GDM1 (cell line): Measurements from ENCODE around the gene EPB41L2.
A peak's percentile ranks its signal among the peaks of the same experiment; 100 is the strongest.

Source experiments
- DNase-seq: peaks from one replicate; lab custom pipeline; 2025; lab: John Stamatoyannopoulos, UW

EPB41L2 gene

DNA sequence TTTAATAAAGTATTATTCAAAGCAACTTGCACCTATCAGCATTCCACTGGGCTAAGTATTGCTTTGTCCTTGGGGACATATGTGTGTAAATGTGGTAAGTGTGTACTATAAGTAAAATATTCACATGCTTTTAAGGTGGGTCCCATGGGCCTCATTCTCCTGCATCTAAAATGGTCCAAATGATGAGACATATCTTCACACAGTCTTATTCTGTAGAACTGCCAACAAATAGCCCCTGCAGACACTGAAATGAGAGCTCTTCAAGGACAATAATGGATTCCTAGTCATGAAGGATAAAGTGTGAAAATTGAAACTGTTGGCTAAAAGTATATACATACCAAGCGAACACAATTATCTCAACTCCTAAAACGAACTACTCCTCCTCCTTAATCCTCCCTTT lies 154.1 kb downstream of the EPB41L2 start:
- DNase-seq: no peak

DNA sequence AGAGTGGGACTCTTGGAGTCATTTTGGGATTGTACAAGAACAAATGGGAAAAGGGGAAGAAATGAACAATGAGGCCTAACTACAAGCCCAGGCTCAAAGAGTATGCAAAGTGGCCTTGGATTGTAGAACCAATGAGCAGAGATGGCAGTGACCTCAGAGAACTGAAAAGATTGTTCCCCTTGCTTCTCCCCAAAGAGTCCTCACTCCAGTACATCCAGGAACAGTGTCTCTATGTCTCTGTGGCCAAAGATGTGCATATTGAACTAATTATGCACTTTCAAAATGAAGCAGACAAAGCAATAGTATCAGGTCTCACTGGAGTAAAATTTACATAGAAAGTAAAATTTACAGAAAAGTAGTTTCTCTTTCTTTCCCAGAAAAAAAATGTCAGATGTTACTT lies 154.9 kb downstream of the EPB41L2 start:
- DNase-seq: no peak

DNA sequence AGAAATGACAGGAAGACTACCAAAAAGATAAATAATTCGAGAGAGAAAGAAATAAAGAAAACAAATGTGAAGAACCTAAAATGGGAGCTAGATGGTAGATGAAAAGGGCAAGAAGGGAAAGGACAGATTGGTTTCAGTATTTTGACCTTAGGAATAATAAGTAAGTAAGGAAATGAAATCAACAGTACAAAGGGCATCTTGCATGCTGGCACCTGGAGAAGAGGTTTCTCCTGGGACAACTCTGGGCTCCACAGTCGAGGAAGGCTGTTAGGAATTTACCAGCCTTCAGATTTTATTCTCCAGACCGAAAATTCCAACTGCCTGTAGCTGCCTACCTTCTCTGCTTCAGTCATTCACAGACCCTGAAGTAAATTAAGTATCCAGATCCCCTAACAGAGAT lies 155.4 kb downstream of the EPB41L2 start:
- no peak for DNase-seq

DNA sequence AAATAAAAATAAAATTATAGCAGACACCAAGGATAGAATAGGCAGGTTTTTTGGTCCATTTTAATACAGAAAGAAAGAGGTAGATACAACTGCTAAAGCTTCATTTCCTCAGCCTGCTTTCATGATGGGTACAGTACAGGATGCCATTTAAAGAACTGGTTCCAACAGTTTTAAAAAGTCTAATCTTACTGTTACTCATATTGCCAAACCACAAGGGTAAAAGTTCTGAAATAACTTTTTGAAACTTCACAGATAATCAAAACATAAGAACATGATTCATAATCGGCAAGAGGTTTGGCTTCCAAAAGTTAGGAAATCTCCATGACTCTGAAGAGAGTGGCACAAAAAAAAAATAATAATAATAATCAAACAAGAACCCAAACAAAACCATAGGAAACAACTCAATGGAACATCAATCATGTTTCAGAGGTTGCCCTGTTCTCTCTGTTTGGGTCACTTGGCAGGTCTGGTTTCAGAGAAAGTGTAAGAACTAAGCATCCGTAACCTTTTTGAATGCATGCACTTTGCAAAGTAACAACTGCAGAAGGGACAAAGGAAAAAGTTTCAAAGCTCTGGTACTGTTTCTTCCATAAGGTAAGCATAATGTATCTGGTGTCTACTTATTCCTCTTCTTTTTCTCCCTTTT lies 156.2 kb downstream of the EPB41L2 start:
- DNase-seq: no peak

DNA sequence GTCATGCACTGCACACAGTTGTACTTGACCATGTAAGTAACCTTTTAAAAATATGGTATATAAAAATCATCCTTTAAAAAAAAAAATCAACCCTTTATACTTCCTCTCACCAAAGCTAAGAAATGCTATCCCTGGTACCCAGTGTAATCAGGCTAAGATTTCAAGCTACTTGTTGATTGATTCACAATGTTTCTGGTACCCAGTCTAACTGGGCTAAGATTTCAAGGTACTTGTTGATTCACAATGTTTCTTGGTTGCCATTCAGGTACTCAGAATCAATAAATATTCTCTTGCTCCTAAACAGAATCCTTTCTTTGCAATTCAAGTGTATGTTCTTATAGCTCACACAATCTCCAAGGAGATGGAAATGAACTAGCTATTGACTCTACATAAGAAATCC lies 159.4 kb downstream of the EPB41L2 start:
- no peak for DNase-seq

DNA sequence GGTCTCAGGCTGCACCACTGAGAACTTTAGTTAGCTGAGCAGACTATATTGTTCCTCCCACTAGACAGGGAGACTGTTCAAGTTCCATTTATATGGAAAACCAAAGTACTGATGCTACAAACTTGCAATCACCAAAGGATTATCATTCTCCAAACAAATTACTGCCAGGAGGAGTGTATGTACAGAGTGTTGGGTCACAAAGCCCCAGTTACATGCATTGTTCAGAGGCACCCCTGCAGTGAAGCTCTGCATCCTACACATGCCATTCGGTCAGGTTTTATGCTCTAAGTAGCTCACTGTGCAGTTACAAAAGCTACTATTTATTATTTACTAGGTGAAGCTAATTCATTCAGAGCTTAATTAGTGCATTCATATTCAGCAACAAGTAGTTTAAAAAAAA lies 160.0 kb downstream of the EPB41L2 start:
- no peak for DNase-seq

DNA sequence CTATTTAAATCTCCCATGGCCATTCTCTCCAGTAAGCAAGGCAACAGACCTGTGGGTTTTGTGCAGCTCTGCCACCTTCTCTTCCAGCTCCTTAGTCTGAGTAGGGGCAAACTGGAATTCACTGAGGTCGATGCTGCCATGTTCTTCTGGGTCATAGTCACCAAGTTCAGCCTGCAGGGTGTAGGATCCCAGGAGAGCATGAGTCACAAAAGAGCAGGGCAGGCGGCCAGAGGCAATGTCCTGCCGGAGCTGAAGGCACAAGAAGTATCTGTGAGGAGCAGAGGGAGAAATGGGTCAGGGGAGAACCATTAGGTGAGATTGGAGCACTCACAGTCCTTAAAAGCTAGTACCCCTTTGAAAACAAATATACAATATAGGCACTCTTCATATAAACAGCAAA lies 162.1 kb downstream of the EPB41L2 start:
- DNase-seq: no peak

DNA sequence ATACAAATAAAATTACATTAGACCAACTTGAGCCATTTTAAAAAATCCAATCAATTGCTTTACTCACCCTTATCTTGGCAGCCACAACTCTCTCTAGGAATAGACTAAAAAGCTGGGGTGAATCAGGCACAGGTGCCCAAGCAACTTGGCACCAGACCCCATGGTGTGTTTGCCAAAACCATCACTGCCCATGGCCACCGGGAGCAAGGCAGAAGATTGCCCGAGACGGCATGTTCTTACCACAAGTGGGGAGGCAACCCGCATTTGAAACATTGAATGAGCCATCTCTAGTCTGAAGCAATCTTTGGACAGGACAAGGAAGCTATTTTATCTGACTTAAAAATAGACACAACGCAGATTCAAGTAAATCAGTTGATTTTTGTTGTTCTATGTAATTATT lies 166.8 kb downstream of the EPB41L2 start:
- no peak for DNase-seq

DNA sequence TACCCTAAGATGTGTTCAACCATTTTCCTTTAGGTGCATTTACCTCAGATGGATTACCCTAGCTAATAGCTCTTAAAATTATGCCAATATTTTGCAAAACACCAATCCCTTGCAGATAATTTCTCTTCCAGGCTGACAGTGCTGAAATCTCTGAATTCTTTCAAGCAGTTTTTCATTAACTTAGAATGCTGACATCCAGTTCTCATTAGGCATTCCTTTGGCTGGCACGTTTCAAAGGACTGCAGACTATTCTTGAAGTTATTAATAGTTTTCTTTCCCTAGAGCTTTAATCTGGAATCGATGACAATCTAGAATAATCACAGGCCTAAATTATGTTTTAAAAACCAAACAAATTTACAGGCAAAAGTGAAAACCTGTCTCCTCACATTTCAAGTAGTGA lies 167.5 kb downstream of the EPB41L2 start:
- DNase-seq: no peak

DNA sequence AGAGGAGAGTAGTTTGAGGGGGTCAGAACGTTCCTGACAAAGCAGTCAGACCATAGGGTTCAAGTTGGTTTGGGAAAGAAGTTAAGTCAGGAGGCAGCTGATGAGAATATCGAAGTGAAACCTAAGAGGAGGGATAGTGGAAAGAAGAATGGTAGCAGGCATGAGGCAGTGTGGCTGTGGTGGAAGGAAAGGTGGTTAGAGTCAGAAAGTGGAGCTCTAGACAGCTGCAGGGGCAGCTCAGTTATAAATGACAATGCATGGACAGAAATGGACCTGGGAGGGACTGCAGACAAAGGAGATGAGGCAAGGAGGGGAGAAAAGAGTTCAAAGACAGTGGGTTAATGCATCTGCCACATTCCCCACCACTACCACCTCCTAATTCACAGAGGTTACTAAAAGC lies 169.3 kb downstream of the EPB41L2 start:
- DNase-seq: no peak

DNA sequence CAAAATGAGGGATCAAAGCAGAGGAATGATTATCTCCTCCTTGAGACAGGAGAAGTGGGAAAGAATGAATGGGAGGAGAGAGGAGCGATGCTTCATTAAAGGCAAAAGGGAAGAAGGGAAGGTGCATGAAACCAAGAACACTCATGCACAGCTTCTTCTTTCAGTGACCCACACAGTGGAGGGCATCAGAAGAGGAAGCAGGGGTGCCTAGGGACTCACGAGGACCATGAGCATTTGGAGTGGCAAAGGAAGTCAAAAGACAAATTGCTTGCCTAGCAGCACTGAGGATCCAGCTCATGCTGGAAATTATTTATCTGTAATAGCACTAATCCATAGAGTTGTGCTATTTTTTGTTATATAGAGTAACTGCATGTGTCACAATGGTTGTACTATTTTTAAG lies 169.8 kb downstream of the EPB41L2 start:
- DNase-seq: peak; percentile 22

DNA sequence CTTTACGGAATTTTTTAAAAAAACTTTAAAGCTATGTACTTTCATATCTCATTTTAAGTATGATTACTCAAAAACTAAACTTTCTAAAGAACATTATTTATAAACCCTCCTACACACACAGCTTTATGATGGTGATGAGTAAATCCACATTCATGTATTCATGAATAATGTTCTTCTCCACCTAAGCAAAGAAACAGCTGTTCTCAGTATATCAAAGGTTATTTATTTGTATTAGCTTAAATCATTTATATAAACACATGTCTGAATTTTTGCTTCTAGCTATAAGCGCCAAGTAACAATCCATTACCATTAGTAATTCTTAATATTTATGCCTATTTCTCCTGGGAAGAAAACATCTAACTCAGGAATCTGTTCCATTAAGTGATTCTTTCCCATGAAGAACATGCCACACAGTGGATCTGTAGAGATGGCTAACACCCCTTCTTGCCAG lies 172.5 kb downstream of the EPB41L2 start:
- DNase-seq: no peak

DNA sequence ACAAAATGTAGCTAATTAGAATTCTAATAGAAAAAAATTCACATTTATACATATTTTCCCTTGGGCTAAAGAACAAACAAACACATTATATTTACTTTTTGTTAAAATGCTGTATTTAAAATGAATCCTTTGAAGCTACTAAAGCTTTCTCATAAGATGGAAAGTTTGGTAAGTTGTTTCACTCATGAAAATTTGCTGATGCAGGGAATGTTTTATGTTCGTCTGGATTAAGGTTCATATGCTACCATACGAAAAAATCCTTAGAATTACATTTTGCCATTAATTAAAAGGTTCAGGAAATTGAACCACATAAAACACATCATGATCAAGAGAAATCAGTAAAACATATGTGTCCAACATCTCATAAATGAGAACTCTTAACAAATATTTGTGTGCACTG lies 173.6 kb downstream of the EPB41L2 start:
- DNase-seq: no peak

DNA sequence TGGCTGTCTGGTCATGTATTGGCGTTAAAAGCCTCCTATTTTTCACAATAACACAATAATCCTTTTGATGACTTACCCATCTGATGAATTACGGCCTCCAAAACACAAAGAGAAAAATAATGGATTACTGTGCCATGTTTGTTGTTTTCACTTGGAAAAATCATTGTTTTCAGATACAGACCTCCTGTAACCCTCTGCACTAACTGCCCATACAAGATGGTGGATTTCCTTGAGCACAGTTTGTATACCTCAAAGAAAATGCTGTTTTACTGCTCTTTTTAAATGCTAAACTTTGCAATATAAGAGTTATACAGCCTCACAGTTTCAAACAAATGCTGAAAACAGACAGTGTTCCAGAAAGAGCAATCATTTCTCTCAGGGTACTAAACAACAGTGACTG lies 174.8 kb downstream of the EPB41L2 start:
- no peak for DNase-seq

DNA sequence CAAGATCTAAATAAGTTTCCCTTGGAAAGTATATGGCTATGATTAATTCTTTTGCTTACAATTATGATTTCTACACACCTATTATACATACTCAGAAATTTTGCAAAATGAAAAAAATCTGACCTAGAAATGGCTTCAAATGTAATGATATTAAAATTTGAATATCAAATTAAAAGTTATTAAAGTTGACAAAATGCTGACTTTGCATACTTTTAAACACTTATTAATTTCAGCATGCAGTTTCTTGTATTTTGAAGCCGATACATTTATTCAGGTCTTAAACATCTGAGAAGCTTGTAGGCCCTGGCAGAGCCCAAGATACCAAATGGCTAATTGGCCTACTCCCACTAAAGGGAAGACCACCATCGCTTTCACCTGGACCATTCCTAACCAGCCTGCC lies 176.1 kb downstream of the EPB41L2 start:
- DNase-seq: no peak

DNA sequence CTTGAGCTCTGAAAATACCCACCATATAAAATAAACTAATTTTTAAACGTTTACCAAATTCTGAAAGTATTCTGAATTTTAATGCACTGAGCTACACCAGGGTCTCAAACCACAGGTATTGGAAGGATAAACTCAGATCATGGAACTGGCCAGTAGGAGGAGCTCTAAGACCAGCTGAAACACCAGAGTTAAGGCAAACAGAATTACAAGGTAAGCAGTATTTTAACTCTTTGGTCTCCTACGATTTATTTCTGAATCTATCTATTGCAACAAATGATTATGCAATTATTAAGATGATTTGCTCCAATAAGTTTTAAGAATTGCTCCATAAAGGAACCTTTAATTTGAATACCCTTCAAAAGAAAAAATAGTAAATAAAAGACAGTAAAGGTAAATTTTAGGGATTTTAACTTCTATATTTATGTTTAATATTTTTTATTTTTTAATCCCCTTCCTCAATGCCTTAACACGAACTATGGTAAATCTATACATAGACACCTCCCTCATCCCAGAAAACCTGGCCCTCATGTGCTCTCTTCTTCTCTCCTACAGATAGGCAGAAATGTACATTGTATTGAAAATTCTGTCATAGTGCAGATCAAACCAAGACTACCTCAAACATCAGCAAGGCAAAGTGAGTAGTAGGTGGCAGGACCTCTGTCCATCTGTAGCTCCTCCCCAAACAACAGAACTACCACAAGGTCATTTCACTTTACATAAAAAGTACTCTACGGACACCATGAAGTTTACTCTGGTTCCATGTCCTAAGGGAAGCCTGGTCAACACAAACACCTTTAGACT lies 177.5 kb downstream of the EPB41L2 start:
- peak; percentile 48 for DNase-seq

DNA sequence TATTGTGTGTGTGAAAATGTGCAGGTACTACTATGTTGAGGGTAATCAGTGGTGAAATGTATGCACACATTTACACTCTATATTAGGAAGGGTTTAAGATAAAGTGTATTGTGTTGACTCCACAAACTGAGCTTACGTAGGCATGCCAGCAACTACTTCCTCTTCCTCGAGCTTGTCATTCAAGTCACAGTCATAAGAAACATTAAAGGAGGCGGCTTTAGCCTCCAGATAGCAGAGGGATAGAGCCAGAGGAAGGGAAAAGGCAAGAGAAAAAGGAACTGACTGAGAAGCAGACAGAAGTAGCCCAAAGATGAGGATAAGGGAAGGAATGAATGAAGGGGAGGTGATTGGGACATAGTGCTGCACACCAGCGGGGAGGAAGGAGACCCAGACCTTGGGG lies 180.7 kb downstream of the EPB41L2 start:
- DNase-seq: peak; percentile 23

DNA sequence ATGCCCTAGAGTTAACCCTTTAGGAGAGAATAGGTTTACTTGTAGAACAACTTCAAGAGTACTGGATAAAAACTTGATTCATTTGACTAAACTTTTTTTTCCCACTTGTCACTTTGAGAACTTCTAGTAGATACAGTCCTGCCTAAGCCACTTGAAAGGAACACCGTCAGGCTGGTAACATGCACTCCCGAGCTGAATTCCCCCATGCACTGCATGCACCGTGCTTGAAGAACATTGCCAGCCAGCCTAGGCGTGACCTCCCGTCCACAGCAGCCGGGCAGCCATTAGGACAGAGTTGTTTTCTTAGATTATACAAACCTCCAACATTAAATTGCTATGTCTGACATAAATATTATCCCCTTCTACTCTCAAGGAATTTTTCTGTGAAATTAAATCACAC lies 183.2 kb downstream of the EPB41L2 start:
- no peak for DNase-seq

DNA sequence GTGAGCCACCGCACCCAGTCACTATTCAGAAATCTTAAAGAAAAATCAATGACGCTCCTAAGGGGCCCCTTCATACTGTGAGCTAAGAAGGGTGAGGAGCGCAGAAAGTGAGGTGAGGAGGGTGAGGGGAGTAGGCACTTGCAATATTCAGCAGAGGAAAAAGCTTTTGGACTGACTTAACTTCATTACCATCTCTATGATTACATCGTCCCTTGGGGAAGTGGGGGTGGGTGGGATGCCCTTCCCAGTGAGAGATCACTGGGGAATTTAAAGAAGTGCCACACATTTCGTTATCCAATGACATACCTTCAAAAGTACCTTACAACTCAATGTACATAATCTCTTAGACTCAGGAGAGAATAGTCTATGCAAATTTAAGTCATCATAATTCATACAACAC lies 189.3 kb downstream of the EPB41L2 start:
- no peak for DNase-seq

DNA sequence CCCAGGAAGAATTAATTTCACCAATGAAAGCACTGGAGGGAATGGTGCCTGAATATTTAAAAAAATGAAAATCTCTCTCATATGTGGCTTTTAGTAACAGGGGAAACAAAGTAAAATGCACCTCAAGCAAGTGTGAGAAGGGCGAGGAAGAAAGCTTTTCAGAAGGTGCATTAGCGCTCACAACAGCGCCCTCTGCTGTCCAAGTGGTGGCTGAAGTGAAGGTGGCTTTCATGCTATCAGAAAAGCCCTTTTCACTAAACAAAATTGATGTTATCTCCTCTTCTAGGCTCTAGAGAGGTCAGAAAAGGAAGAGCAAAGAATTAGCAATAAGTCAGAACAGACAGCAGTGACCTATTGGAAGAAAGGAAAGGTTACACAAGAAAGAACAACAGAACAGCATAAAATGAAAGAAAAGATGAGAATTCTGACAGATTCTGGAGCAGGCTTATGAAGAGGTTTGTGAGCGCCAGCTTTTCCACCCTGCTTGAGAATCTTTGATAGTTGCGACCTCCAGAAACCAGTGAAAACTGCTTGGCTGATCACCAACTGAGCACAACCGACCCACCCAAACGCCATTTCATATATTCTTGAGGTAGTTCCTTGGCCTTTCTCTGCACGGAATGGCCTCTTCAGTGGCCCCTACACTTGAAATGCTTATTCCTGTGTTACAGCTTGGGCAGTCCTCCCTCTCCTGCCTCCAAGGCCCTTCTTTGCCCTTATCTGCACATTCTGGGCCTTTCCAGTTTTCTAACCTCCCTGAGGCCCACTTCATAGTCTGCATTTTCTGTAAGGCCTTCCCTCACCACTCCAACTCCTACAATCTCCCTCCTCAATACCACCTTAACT lies 190.6 kb downstream of the EPB41L2 start:
- peak; percentile 23 for DNase-seq

DNA sequence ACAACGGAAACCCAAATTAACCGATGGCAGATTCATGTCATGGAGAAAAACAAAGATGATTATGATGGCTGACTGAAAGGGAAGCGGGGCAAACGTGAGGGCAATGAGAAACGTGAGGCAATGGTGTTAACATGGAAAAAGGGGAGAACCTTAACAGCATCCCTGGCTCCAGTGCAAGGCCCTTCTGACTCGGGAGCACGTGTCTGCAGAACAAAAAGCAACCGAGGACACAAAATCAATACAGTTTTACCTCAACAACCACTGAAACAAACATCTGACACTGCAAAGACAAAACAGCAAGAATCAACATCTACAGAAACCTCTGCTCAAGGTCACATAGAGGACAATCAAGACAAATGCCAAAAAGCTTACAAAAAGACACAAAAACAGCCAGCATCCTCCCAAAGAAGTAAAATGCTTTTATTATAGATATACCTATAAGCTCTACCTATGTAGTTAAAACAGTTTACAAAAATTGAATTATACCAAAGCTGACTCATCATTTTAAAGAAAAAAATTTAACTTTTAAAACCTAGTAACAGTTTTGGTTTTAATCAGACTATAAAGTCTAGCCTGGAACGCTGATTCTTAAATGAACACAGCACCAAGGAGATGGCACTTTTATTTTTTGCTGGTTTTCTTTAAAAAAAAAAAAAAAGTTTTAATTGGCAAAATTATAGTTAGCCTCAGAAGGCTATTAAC lies 192.7 kb downstream of the EPB41L2 start:
- no peak for DNase-seq

DNA sequence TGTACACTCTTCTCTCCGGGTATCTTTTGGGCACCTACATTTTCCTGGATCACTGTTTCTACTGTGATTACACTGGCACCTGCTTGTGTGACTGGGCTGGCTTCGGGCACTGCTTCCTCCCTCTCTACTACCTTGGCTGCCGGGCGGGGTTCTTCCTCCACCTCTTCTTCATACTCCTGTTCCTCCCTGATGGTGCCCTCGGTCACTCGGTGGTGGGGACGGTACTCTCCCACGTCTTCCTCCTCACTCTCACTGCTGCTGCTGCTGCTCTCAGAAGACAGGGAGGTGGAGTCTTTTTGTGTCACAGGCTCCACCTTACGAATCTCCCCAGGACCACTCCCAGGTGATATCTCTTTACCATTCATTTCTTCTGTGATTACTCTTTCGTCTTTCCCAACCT lies 193.4 kb downstream of the EPB41L2 start:
- DNase-seq: no peak
